Adipocyte (in vitro differentiated cells): Measurements from ENCODE around the gene DNASE2.
"Not testable (repeated sequence)": the region's sequence is repeated elsewhere in the genome, so short reads cannot be mapped to it uniquely, and the experiment has no call there.

Experiments
- DNase-seq: peaks from one replicate; pipeline ENCODE4 v3.0.0-alpha.2; 2015; ENCODE audit warnings: low read depth
- H3K27me3 ChIP-seq: replicated peaks from 2 replicates; pipeline ENCODE4 v1.7.0; 2013; ENCODE audit warnings: mild to moderate bottlenecking, low read length, moderate library complexity; ENCODE audit not compliant: control insufficient read depth, insufficient read depth
- H3K36me3 ChIP-seq: 2 replicates; pipeline ENCODE4 v1.7.0; 2013; ENCODE audit warnings: low read length, mild to moderate bottlenecking, moderate library complexity; ENCODE audit not compliant: control insufficient read depth, insufficient read depth, severe bottlenecking
- H3K4me1 ChIP-seq: 2 replicates; pipeline ENCODE4 v1.7.0; 2013; ENCODE audit warnings: mild to moderate bottlenecking, low read length, moderate library complexity; ENCODE audit not compliant: control insufficient read depth, insufficient read depth
- H3K4me3 ChIP-seq: 2 replicates; pipeline ENCODE4 v1.7.0; 2013; ENCODE audit warnings: mild to moderate bottlenecking, low read length, moderate library complexity
- H3K9ac ChIP-seq: 2 replicates; pipeline ENCODE4 v1.7.0; 2013; ENCODE audit warnings: mild to moderate bottlenecking, low read length, moderate library complexity
- H3K9me3 ChIP-seq: 2 replicates; pipeline ENCODE4 v1.7.0; 2013; ENCODE audit warnings: mild to moderate bottlenecking, low read length, moderate library complexity; ENCODE audit not compliant: control insufficient read depth

DNASE2 gene

DNA sequence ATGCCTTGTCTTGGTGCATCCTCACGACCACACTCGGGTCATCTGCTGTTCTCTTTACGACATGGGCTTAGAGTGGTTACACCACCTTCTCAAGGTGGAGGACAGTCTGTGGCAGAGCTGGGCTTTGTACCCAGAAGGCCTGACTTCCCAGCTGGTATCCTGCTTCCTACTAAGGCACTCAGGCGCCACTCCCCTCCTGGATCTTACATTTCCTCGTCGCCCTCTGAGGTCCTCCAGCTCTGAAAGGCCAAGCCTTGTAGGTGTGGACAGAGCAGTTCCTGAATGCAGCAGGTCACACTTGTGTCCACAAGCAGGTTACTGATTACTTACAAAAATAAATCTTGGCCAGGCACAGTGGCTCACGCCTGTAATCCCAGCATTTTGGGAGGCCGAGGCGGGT lies 25.9 kb upstream of the DNASE2 start:
- no peaks in the 10 kb centered on the region for H3K36me3 ChIP-seq
- no peak overlapping the region for H3K4me3 ChIP-seq
- H3K27me3 ChIP-seq: no peaks in the 10 kb centered on the region
- no peak for DNase-seq
- no peaks in the 10 kb centered on the region for H3K9me3 ChIP-seq
- no peak overlapping the region for H3K9ac ChIP-seq
- peaks cover 2% of the 10 kb centered on the region for H3K4me1 ChIP-seq

GRCh38 chr19:12899891-12900518 lies 18.8 kb upstream of the DNASE2 start:
- no peak overlapping the region for H3K9ac ChIP-seq
- H3K9me3 ChIP-seq: no peaks in the 10 kb centered on the region
- H3K4me1 ChIP-seq: no peaks in the 10 kb centered on the region
- DNase-seq: no peak
- H3K36me3 ChIP-seq: peaks cover 29% of the 10 kb centered on the region
- H3K4me3 ChIP-seq: no peak overlapping the region
- no peaks in the 10 kb centered on the region for H3K27me3 ChIP-seq

GRCh38 chr19:12896460-12896859 lies 15.2 kb upstream of the DNASE2 start:
- no peaks in the 10 kb centered on the region for H3K9me3 ChIP-seq
- no peaks in the 10 kb centered on the region for H3K27me3 ChIP-seq
- DNase-seq: no peak
- peaks cover 6% of the 10 kb centered on the region for H3K4me1 ChIP-seq
- H3K4me3 ChIP-seq: no peak overlapping the region
- H3K9ac ChIP-seq: no peak overlapping the region
- H3K36me3 ChIP-seq: peaks cover 43% of the 10 kb centered on the region

DNA sequence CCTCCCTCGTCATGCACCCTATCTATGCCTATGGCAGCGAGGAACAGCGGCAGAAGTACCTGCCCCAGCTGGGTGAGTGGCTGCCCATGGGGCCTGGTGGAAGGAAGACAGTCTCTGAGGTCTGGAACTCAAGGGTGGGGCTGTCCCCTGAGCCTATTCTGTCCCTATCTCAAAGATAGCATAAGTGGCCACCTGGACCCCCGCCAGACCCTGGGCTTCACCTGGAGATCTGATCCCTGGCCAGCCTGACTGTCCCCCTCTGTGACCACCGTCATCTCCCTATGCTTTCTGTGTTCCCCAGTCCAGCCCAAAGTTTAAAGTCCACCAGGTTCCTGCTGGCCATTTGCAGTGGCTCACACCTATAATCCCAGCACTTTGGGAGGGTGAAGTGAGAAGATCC lies 12.3 kb upstream of the DNASE2 start:
- no peak for DNase-seq
- Histone ChIP-seq H3K4me1 (peaks cover 6% of the 10 kb centered on the region), H3K27me3 (no peaks in the 10 kb centered on the region), H3K9ac (no peak overlapping the region), H3K9me3 (no peaks in the 10 kb centered on the region), H3K4me3 (no peak overlapping the region), H3K36me3 (peaks cover 35% of the 10 kb centered on the region)

DNA sequence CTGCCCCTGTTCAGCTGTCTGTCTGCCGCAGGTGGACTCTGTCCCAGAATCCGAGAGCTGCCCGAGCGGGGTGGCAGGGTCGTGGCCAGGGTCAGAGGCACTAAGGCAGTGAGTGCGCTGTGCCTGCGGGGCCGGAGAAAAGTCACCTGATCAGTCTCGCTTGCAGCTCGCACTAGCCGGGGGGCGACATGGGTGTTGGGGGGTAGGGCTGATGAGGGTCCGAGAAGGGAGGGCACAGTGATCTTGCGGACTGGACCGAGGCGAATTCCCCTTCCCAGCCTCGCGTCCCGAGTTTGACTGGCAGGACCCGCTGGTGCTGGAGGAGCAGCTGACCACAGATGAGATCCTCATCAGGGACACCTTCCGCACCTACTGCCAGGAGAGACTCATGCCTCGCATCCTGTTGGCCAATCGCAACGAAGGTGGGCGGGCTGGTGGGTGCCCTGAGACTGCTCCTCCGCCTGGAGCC lies 10.3 kb upstream of the DNASE2 start:
- Histone ChIP-seq H3K4me1 (peaks cover 6% of the 10 kb centered on the region), H3K9me3 (no peaks in the 10 kb centered on the region), H3K9ac (peak overlapping the region; percentile 85), H3K27me3 (peaks cover 4% of the 10 kb centered on the region), H3K4me3 (peak overlapping the region; percentile 98), H3K36me3 (peaks cover 20% of the 10 kb centered on the region)
- no peak for DNase-seq

DNA sequence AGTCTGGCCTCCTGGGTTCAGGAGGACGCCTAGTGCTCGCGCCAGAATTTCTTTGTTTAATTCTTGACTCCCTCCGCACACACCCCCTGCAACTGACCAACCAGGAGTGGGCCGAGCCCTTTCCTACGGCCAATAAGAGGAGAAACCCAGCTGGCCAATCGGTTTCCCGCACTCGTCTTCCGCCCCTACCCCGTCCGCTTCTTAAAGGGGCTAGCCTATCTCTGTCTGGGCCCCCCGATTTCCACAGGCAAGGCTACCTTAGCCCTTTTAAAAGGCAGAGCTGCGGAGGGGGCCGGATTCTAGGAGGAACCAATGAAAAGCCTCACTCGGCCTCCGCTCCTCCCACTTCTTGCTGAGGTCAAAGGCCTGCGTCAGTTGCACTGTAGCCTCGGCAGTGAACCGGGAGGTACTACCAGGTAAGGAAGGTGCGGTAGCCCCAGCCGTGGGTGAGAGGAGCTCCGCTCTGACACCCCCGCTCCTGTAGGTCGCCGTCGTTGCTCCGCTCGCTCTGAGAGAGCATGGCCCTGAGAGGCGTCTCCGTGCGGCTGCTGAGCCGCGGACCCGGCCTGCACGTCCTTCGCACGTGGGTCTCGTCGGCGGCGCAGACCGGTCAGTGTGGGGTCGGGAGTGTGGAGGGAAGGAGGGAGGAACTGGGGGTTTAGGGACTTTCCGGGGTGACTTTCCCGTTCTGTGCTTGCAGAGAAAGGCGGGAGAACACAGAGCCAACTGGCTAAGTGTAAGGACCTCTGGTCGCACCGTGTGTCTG lies 9.7 kb upstream of the DNASE2 start, which contains the start of gene GCDH:
Gene GCDH, plus strand, starts transcription at position 374 of the 766 bp plus-strand sequence. Its CDS starts 145 bp downstream, at position 519.
- H3K4me1 ChIP-seq: peaks cover 6% of the 10 kb centered on the region
- H3K27me3 ChIP-seq: peaks cover 4% of the 10 kb centered on the region
- peak; percentile 100 for DNase-seq
- peaks cover 14% of the 10 kb centered on the region for H3K36me3 ChIP-seq
- peak within 1 kb of the TSS; percentile 98 for H3K4me3 ChIP-seq
- no peaks in the 10 kb centered on the region for H3K9me3 ChIP-seq
- H3K9ac ChIP-seq: peak within 1 kb of the TSS; percentile 85

DNA sequence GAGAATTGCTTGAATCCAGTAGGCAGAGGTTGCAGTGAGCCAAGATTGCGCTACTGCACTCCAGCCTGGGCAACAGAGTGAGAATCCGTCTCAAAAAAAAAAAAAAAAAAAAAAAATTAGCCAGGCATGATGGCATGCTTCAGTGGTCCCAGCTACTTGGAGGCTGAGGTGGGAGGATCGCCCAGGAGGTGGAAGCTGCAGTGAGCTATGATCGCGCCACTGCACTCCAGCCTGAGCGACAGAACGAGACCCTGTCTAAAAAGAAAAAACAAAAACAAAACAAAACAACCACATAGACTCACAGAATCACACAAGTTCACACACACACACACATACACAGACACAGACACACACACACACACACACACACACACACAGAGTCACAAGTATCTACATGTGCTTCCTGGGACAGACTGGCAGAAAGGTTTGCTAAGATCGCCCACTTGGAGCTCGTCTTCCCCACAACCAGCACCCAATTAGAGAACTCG lies 9.1 kb upstream of the DNASE2 start:
- H3K27me3 ChIP-seq, DNase-seq, H3K9ac ChIP-seq, H3K9me3 ChIP-seq, H3K4me1 ChIP-seq: not testable (repeated sequence)
- peak overlapping the region; percentile 98 for H3K4me3 ChIP-seq
- H3K36me3 ChIP-seq: peaks cover 14% of the 10 kb centered on the region

- peaks cover 13% of the 10 kb centered on the region for H3K27me3 ChIP-seq
- H3K4me1 ChIP-seq: peaks cover 22% of the 10 kb centered on the region
- no peak overlapping the region for H3K4me3 ChIP-seq
- no peaks in the 10 kb centered on the region for H3K36me3 ChIP-seq
- no peak for DNase-seq
- no peak overlapping the region for H3K9ac ChIP-seq
- H3K9me3 ChIP-seq: no peaks in the 10 kb centered on the region
Observed at GRCh38 chr19:12888006-12888603, 6.9 kb upstream of the DNASE2 start.

GRCh38 chr19:12886969-12887747 lies 5.9 kb upstream of the DNASE2 start, which contains the start of gene KLF1:
Gene KLF1, minus strand, starts transcription at chr19:12887201. Its CDS starts 61 bp downstream, at chr19:12887140.
- Histone ChIP-seq H3K9me3 (no peaks in the 10 kb centered on the region), H3K36me3 (no peaks in the 10 kb centered on the region), H3K4me1 (peaks cover 26% of the 10 kb centered on the region), H3K9ac (no peak within 1 kb of the TSS), H3K27me3 (peaks cover 13% of the 10 kb centered on the region), H3K4me3 (no peak within 1 kb of the TSS)
- DNase-seq: no peak

- Histone ChIP-seq H3K4me3 (no peak overlapping the region), H3K4me1 (peaks cover 24% of the 10 kb centered on the region), H3K9ac (no peak overlapping the region), H3K36me3 (no peaks in the 10 kb centered on the region), H3K27me3 (peaks cover 13% of the 10 kb centered on the region), H3K9me3 (no peaks in the 10 kb centered on the region)
- no peak for DNase-seq
Observed at GRCh38 chr19:12886651-12886968, 5.4 kb upstream of the DNASE2 start.
